Lower lobe of right lung (tissue), 2 donors: ENCODE results near the gene TOLLIP. TPM values are rescaled to one million over a fixed set of nuclear protein-coding genes. Genes with fewer than 3 reads are reported as not detected.

Source experiments
- ATAC-seq, 2 donors: fragments of 200-7000 bp; cut with Tn5 transposase; one replicate each; pipeline ENCODE4 v1.9.1; 2020 to 2022; ENCODE audit warnings: mild to moderate bottlenecking in 2 of 2, moderate library complexity in 2 of 2
- DNase-seq: peaks from one replicate; pipeline ENCODE4 v3.0.0-alpha.2; 2020
- H3K27ac ChIP-seq: fragments of 200-600 bp; one replicate; pipeline ENCODE4 v1.8.0; 2022
- H3K27me3 ChIP-seq: fragments of 200-600 bp; one replicate; pipeline ENCODE4 v1.8.0; 2022; ENCODE audit warnings: low read depth
- H3K36me3 ChIP-seq: fragments of 200-600 bp; one replicate; pipeline ENCODE4 v1.8.0; 2022; ENCODE audit warnings: mild to moderate bottlenecking
- H3K4me1 ChIP-seq: fragments of 200-600 bp; one replicate; pipeline ENCODE4 v1.8.0; 2022
- H3K4me3 ChIP-seq: fragments of 200-600 bp; one replicate; pipeline ENCODE4 v1.8.0; 2022; ENCODE audit warnings: mild to moderate bottlenecking
- H3K9me3 ChIP-seq: fragments of 200-600 bp; one replicate; pipeline ENCODE4 v1.8.0; 2022
- CTCF ChIP-seq: fragments of 200-600 bp; IDR thresholded peaks from one replicate; pipeline ENCODE4 v1.8.0; 2022; ENCODE audit warnings: antibody characterized with exemption, mild to moderate bottlenecking
- intact Hi-C: fragments of 100-400 bp; cut with DNase I; formaldehyde crosslinking; loops from one replicate; pipeline ENCODE4 v1.11.0; 2022
- total RNA-seq: library from RNA; stranded (reverse); fragmentation: NEBNext Ultra II Directional; extraction: Animal tissue kit (Norgen Biotek cat#: 25700); gene quantifications from one replicate; pipeline ENCODE4 v1.2.1, GENCODE V29; 2021
- donor health status: DM: no; HTN: yes; CAD: no; lungs with severe emphysema.

TOLLIP gene
- total RNA-seq, 1 donor from 2014 or later: 68.4 TPM

- Histone ChIP-seq H3K36me3 (peaks cover 89% of the 10 kb centered on the region), H3K27me3 (no peaks in the 10 kb centered on the region), H3K4me3 (no peak overlapping the region), H3K4me1 (no peaks in the 10 kb centered on the region), H3K9me3 (no peaks in the 10 kb centered on the region), H3K27ac (no peak overlapping the region)
- TF ChIP-seq CTCF: no peak
- peak; percentile 28 for DNase-seq
- intact Hi-C loops: no loop called here
- no peak for ATAC-seq
Measured at GRCh38 chr11:1288426-1289151, 20.8 kb downstream of the TOLLIP start.

GRCh38 chr11:1287928-1288327 lies 21.5 kb downstream of the TOLLIP start:
- DNase-seq (peak; percentile 16), ATAC-seq (no peak)
- no peak overlapping the region for H3K4me3 ChIP-seq
- H3K9me3 ChIP-seq: no peaks in the 10 kb centered on the region
- no peaks in the 10 kb centered on the region for H3K27me3 ChIP-seq
- peaks cover 89% of the 10 kb centered on the region for H3K36me3 ChIP-seq
- no peak overlapping the region for H3K27ac ChIP-seq
- no peaks in the 10 kb centered on the region for H3K4me1 ChIP-seq
- intact Hi-C loops: no loop called here
- no peak for TF ChIP-seq CTCF

GRCh38 chr11:1285876-1286275 lies 23.6 kb downstream of the TOLLIP start:
- TF ChIP-seq CTCF: no peak
- Histone ChIP-seq H3K36me3 (peaks cover 92% of the 10 kb centered on the region), H3K4me1 (peaks cover 10% of the 10 kb centered on the region), H3K9me3 (no peaks in the 10 kb centered on the region), H3K27ac (no peak overlapping the region), H3K27me3 (no peaks in the 10 kb centered on the region), H3K4me3 (no peak overlapping the region)
- DNase-seq: peak; percentile 27
- intact Hi-C loops: no loop called here
- no peak for ATAC-seq

- Histone ChIP-seq H3K27me3 (no peaks in the 10 kb centered on the region), H3K4me3 (no peak overlapping the region), H3K4me1 (peaks cover 10% of the 10 kb centered on the region), H3K36me3 (peaks cover 92% of the 10 kb centered on the region), H3K9me3 (no peaks in the 10 kb centered on the region), H3K27ac (no peak overlapping the region)
- DNase-seq: peak; percentile 35
- intact Hi-C loops: no loop called here
- no peak for TF ChIP-seq CTCF
- ATAC-seq: no peak
Measured at GRCh38 chr11:1285316-1285744, 24.1 kb downstream of the TOLLIP start.

GRCh38 chr11:1283906-1284305 lies 25.5 kb downstream of the TOLLIP start:
- peak; percentile 32 for DNase-seq
- no peaks in the 10 kb centered on the region for H3K9me3 ChIP-seq
- peaks cover 92% of the 10 kb centered on the region for H3K36me3 ChIP-seq
- no peak overlapping the region for H3K4me3 ChIP-seq
- H3K27ac ChIP-seq: no peak overlapping the region
- ATAC-seq: no peak
- H3K27me3 ChIP-seq: no peaks in the 10 kb centered on the region
- H3K4me1 ChIP-seq: peaks cover 10% of the 10 kb centered on the region
- TF ChIP-seq CTCF: no peak
- intact Hi-C loops: no loop called here
